HEK293 (cell line): ENCODE data around the gene FOXF1.
A peak's percentile ranks its signal among the peaks of the same experiment; 100 is the strongest.

Source experiments
- BCL6B ChIP-seq: fragments of 450-650 bp; formaldehyde crosslinking; IDR thresholded peaks from 2 replicates; pipeline ENCODE4 v1.5.1; 2017; ENCODE audit warnings: missing biosample characterization, missing genetic modification characterization
- FEZF1 ChIP-seq: fragments of 450-650 bp; formaldehyde crosslinking; IDR thresholded peaks from 2 replicates; pipeline ENCODE4 v1.5.1; 2016; ENCODE audit warnings: missing biosample characterization, missing genetic modification characterization
- GLI4 ChIP-seq: fragments of 450-650 bp; formaldehyde crosslinking; IDR thresholded peaks from 2 replicates; pipeline ENCODE4 v1.5.1; 2016; ENCODE audit warnings: missing biosample characterization, missing genetic modification characterization
- INSM2 ChIP-seq: fragments of 450-650 bp; formaldehyde crosslinking; IDR thresholded peaks from 2 replicates; pipeline ENCODE4 v1.5.1; 2016; ENCODE audit warnings: missing biosample characterization, missing genetic modification characterization
- KLF17 ChIP-seq: fragments of 450-650 bp; formaldehyde crosslinking; IDR thresholded peaks from 2 replicates; pipeline ENCODE4 v1.5.1; 2016; ENCODE audit warnings: missing biosample characterization, missing genetic modification characterization
- MYNN ChIP-seq: fragments of 450-650 bp; formaldehyde crosslinking; IDR thresholded peaks from 2 replicates; pipeline ENCODE4 v1.5.1; 2016; ENCODE audit warnings: missing biosample characterization, missing genetic modification characterization, borderline replicate concordance
- PRDM4 ChIP-seq: fragments of 450-650 bp; formaldehyde crosslinking; IDR thresholded peaks from 2 replicates; pipeline ENCODE4 v1.5.1; 2017; ENCODE audit warnings: missing biosample characterization, missing genetic modification characterization
- ZFP37 ChIP-seq: fragments of 450-650 bp; formaldehyde crosslinking; IDR thresholded peaks from 2 replicates; pipeline ENCODE4 v1.5.1; 2016; ENCODE audit warnings: missing biosample characterization, missing genetic modification characterization
- ZFP41 ChIP-seq: fragments of 450-650 bp; formaldehyde crosslinking; IDR thresholded peaks from 2 replicates; pipeline ENCODE4 v1.5.1; 2016; ENCODE audit warnings: missing biosample characterization, missing genetic modification characterization, borderline replicate concordance
- ZNF138 ChIP-seq: fragments of 450-650 bp; formaldehyde crosslinking; IDR thresholded peaks from 2 replicates; pipeline ENCODE4 v1.5.1; 2016; ENCODE audit warnings: missing biosample characterization, missing genetic modification characterization, borderline replicate concordance
- ZNF175 ChIP-seq: fragments of 450-650 bp; formaldehyde crosslinking; IDR thresholded peaks from 2 replicates; pipeline ENCODE4 v1.5.1; 2016; ENCODE audit warnings: missing biosample characterization, missing genetic modification characterization
- ZNF26 ChIP-seq: fragments of 450-650 bp; formaldehyde crosslinking; IDR thresholded peaks from 2 replicates; pipeline ENCODE4 v1.5.1; 2016; ENCODE audit warnings: missing biosample characterization, missing genetic modification characterization
- ZNF266 ChIP-seq: fragments of 450-650 bp; formaldehyde crosslinking; IDR thresholded peaks from 2 replicates; pipeline ENCODE4 v1.5.1; 2016; ENCODE audit warnings: missing biosample characterization, missing genetic modification characterization, low read depth
- ZNF501 ChIP-seq: fragments of 450-650 bp; formaldehyde crosslinking; IDR thresholded peaks from 2 replicates; pipeline ENCODE4 v1.5.1; 2016; ENCODE audit warnings: missing biosample characterization, missing genetic modification characterization
- ZNF521 ChIP-seq: fragments of 450-650 bp; formaldehyde crosslinking; IDR thresholded peaks from 2 replicates; pipeline ENCODE4 v1.5.1; 2017; ENCODE audit warnings: missing biosample characterization, mild to moderate bottlenecking, missing genetic modification characterization
- ZNF571 ChIP-seq: fragments of 450-650 bp; formaldehyde crosslinking; IDR thresholded peaks from 2 replicates; pipeline ENCODE4 v1.5.0; 2017; ENCODE audit warnings: missing biosample characterization, missing genetic modification characterization
- ZNF596 ChIP-seq: fragments of 450-650 bp; IDR thresholded peaks from 2 replicates; pipeline ENCODE4 v1.5.0; 2018; ENCODE audit warnings: missing biosample characterization, mild to moderate bottlenecking, missing genetic modification characterization, moderate library complexity
- ZNF621 ChIP-seq: fragments of 450-650 bp; formaldehyde crosslinking; IDR thresholded peaks from 2 replicates; pipeline ENCODE4 v1.5.1; 2017; ENCODE audit warnings: missing biosample characterization, missing genetic modification characterization
- ZNF626 ChIP-seq: fragments of 450-650 bp; sonication (Bioruptor Pico); formaldehyde crosslinking; IDR thresholded peaks from 2 replicates; pipeline ENCODE4 v1.5.1; 2018; ENCODE audit warnings: missing biosample characterization, missing genetic modification characterization, inconsistent platforms
- ZNF707 ChIP-seq: fragments of 450-650 bp; formaldehyde crosslinking; IDR thresholded peaks from 2 replicates; pipeline ENCODE4 v1.5.1; 2016; ENCODE audit warnings: missing biosample characterization, missing genetic modification characterization
- ZNF777 ChIP-seq: fragments of 450-650 bp; formaldehyde crosslinking; IDR thresholded peaks from 2 replicates; pipeline ENCODE4 v1.5.1; 2017; ENCODE audit warnings: missing biosample characterization, missing genetic modification characterization, borderline replicate concordance
- ZNF792 ChIP-seq: fragments of 450-650 bp; formaldehyde crosslinking; IDR thresholded peaks from 2 replicates; pipeline ENCODE4 v1.5.1; 2016; ENCODE audit warnings: missing biosample characterization, missing genetic modification characterization
- ZNF843 ChIP-seq: fragments of 450-650 bp; formaldehyde crosslinking; IDR thresholded peaks from 2 replicates; pipeline ENCODE4 v1.5.1; 2016; ENCODE audit warnings: missing biosample characterization, missing genetic modification characterization
- TF ChIP-seq, protein P1 (sequence below): fragments of 450-650 bp; formaldehyde crosslinking; IDR thresholded peaks from 2 replicates; pipeline ENCODE4 v1.5.1; 2017; ENCODE audit warnings: missing biosample characterization, missing genetic modification characterization
- TF ChIP-seq, protein P2 (sequence below): fragments of 450-650 bp; IDR thresholded peaks from 2 replicates; pipeline ENCODE4 v1.5.1; 2018; ENCODE audit warnings: missing biosample characterization, missing genetic modification characterization
- TF ChIP-seq, protein P3 (sequence below): fragments of 450-650 bp; formaldehyde crosslinking; IDR thresholded peaks from 2 replicates; pipeline ENCODE4 v1.5.1; 2016; ENCODE audit warnings: missing biosample characterization, missing genetic modification characterization

The FOXF1 gene

GRCh38 chr16:86563469-86564345, 53.4 kb downstream of the FOXF1 start (continued):
- no peak for TF ChIP-seq BCL6B (tag by site-specific recombination)
- TF ChIP-seq ZFP37 (tag by site-specific recombination), result no peak
- TF ChIP-seq ZNF571 (tag by site-specific recombination), result no peak
- TF ChIP-seq ZNF138, result no peak
- TF ChIP-seq, protein P1, sequence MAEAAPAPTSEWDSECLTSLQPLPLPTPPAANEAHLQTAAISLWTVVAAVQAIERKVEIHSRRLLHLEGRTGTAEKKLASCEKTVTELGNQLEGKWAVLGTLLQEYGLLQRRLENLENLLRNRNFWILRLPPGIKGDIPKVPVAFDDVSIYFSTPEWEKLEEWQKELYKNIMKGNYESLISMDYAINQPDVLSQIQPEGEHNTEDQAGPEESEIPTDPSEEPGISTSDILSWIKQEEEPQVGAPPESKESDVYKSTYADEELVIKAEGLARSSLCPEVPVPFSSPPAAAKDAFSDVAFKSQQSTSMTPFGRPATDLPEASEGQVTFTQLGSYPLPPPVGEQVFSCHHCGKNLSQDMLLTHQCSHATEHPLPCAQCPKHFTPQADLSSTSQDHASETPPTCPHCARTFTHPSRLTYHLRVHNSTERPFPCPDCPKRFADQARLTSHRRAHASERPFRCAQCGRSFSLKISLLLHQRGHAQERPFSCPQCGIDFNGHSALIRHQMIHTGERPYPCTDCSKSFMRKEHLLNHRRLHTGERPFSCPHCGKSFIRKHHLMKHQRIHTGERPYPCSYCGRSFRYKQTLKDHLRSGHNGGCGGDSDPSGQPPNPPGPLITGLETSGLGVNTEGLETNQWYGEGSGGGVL, result no peak
- no peak; the same call in 1 of the 2 replicates for TF ChIP-seq ZNF843 (tag by site-specific recombination)
- no peak for TF ChIP-seq ZFP41 (tag by site-specific recombination)
- no peak for TF ChIP-seq GLI4 (tag by site-specific recombination)
- no peak for TF ChIP-seq ZNF521
- TF ChIP-seq ZNF707 (tag by site-specific recombination), result no peak
- TF ChIP-seq KLF17 (tag by site-specific recombination), result no peak
- no peak for TF ChIP-seq ZNF792 (tag by site-specific recombination)
- no peak for TF ChIP-seq ZNF266 (tag by site-specific recombination)
- TF ChIP-seq ZNF175 (tag by site-specific recombination), result no peak
- TF ChIP-seq, protein P2, sequence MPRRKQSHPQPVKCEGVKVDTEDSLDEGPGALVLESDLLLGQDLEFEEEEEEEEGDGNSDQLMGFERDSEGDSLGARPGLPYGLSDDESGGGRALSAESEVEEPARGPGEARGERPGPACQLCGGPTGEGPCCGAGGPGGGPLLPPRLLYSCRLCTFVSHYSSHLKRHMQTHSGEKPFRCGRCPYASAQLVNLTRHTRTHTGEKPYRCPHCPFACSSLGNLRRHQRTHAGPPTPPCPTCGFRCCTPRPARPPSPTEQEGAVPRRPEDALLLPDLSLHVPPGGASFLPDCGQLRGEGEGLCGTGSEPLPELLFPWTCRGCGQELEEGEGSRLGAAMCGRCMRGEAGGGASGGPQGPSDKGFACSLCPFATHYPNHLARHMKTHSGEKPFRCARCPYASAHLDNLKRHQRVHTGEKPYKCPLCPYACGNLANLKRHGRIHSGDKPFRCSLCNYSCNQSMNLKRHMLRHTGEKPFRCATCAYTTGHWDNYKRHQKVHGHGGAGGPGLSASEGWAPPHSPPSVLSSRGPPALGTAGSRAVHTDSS (tag by site-specific recombination), result no peak
- no peak for TF ChIP-seq ZNF26
- no peak for TF ChIP-seq PRDM4 (tag by site-specific recombination)
- TF ChIP-seq ZNF777 (tag by site-specific recombination), result peak; percentile 34; the same call in 1 of the 2 replicates
- 0 out of 2 replicates have a peak, but pooled peaks have one; percentile 36 for TF ChIP-seq ZNF501 (tag by site-specific recombination)
- TF ChIP-seq, protein P3, sequence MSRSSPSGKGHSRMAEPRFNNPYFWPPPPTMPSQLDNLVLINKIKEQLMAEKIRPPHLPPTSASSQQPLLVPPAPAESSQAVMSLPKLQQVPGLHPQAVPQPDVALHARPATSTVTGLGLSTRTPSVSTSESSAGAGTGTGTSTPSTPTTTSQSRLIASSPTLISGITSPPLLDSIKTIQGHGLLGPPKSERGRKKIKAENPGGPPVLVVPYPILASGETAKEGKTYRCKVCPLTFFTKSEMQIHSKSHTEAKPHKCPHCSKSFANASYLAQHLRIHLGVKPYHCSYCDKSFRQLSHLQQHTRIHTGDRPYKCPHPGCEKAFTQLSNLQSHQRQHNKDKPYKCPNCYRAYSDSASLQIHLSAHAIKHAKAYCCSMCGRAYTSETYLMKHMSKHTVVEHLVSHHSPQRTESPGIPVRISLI (tag by site-specific recombination), result no peak
- 0 out of 2 replicates have a peak, but pooled peaks have one; percentile 27 for TF ChIP-seq INSM2
- TF ChIP-seq FEZF1 (tag by site-specific recombination), result no peak
- no peak for TF ChIP-seq MYNN (tag by site-specific recombination)
- no peak for TF ChIP-seq ZNF626 (tag by site-specific recombination)
- TF ChIP-seq ZNF596 (tag by site-specific recombination), result no peak
- TF ChIP-seq ZNF621 (tag by site-specific recombination), result no peak
